ENCODE results near the gene TBL1XR1.
"Not testable (repeated sequence)": the region's sequence is repeated elsewhere in the genome, so short reads cannot be mapped to it uniquely, and the experiment has no call there.

The TBL1XR1 gene

GRCh38 chr3:177056927-177057326, 140.4 kb downstream of the TBL1XR1 start:
- DNase-seq: no peak

GRCh38 chr3:177055605-177056571, 141.4 kb downstream of the TBL1XR1 start:
- no peak for DNase-seq

GRCh38 chr3:177053107-177053506, 144.2 kb downstream of the TBL1XR1 start:
- no peak for DNase-seq

GRCh38 chr3:177051411-177051810, 145.9 kb downstream of the TBL1XR1 start:
- no peak for DNase-seq

- no peak for DNase-seq
These were observed 146.6 kb downstream of the TBL1XR1 start for GRCh38 chr3:177050501-177051237.

- DNase-seq: no peak
These were observed 151.5 kb downstream of the TBL1XR1 start for GRCh38 chr3:177045767-177046166.

- DNase-seq: no peak
These were observed 152.1 kb downstream of the TBL1XR1 start for GRCh38 chr3:177045222-177045621.

GRCh38 chr3:177041730-177042551, 155.3 kb downstream of the TBL1XR1 start:
- no peak for DNase-seq

- DNase-seq: no peak
These were observed 156.1 kb downstream of the TBL1XR1 start for GRCh38 chr3:177041021-177041729.

GRCh38 chr3:177039490-177040274, 157.6 kb downstream of the TBL1XR1 start:
- no peak for DNase-seq

GRCh38 chr3:177037241-177037640, 160.0 kb downstream of the TBL1XR1 start:
- no peak for DNase-seq

GRCh38 chr3:177035676-177036075, 161.6 kb downstream of the TBL1XR1 start:
- no peak for DNase-seq

GRCh38 chr3:177034832-177035475, 162.3 kb downstream of the TBL1XR1 start:
- DNase-seq: no peak

GRCh38 chr3:177026505-177027277, 170.6 kb downstream of the TBL1XR1 start:
- no peak for DNase-seq

GRCh38 chr3:177015881-177016280, 181.4 kb downstream of the TBL1XR1 start:
- DNase-seq: no peak

- DNase-seq: no peak
These were observed 183.5 kb downstream of the TBL1XR1 start for GRCh38 chr3:177013681-177014280.

GRCh38 chr3:177005718-177006405, 191.4 kb downstream of the TBL1XR1 start:
- no peak for DNase-seq

GRCh38 chr3:177000159-177000558, 197.1 kb downstream of the TBL1XR1 start:
- DNase-seq: not testable (repeated sequence)

- DNase-seq: no peak
These were observed 201.3 kb downstream of the TBL1XR1 start for GRCh38 chr3:176995946-176996345.

Measured in cerebellar nuclear complex (tissue), 1 donor.